ENCODE data around the gene FTSJ1. TPM values are rescaled to one million over a fixed set of nuclear protein-coding genes. Genes with fewer than 3 reads are reported as not detected.
A peak's percentile ranks its signal among the peaks of the same experiment; 100 is the strongest.

The FTSJ1 gene
- total and polyA plus RNA-seq, 2 of the 8 experiments (the other 6 are each of a cell fraction or from before 2014, with no cell fraction given): 62.4 to 80.4 TPM

DNA sequence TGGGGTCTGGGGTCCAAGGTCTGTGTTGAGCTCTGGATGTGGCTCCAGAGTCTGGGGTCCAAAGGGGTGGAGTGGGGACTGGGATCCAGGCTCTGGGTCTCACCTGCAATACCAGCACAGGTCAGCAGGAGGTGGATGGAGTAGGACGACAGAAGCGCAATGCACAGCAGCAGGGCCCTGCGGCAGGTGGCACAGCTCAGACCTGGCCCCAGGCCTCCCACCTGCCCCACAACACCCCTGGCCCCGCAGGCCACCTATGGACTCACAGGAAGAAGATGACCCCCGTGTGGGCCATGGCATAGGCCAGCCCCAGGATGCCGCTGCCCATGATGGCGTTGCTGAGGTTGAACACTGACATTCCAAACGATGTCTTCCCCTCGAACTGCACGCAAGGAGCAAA is 9.3 kb upstream of the FTSJ1 start (continued):
- TF ChIP-seq, protein P1, sequence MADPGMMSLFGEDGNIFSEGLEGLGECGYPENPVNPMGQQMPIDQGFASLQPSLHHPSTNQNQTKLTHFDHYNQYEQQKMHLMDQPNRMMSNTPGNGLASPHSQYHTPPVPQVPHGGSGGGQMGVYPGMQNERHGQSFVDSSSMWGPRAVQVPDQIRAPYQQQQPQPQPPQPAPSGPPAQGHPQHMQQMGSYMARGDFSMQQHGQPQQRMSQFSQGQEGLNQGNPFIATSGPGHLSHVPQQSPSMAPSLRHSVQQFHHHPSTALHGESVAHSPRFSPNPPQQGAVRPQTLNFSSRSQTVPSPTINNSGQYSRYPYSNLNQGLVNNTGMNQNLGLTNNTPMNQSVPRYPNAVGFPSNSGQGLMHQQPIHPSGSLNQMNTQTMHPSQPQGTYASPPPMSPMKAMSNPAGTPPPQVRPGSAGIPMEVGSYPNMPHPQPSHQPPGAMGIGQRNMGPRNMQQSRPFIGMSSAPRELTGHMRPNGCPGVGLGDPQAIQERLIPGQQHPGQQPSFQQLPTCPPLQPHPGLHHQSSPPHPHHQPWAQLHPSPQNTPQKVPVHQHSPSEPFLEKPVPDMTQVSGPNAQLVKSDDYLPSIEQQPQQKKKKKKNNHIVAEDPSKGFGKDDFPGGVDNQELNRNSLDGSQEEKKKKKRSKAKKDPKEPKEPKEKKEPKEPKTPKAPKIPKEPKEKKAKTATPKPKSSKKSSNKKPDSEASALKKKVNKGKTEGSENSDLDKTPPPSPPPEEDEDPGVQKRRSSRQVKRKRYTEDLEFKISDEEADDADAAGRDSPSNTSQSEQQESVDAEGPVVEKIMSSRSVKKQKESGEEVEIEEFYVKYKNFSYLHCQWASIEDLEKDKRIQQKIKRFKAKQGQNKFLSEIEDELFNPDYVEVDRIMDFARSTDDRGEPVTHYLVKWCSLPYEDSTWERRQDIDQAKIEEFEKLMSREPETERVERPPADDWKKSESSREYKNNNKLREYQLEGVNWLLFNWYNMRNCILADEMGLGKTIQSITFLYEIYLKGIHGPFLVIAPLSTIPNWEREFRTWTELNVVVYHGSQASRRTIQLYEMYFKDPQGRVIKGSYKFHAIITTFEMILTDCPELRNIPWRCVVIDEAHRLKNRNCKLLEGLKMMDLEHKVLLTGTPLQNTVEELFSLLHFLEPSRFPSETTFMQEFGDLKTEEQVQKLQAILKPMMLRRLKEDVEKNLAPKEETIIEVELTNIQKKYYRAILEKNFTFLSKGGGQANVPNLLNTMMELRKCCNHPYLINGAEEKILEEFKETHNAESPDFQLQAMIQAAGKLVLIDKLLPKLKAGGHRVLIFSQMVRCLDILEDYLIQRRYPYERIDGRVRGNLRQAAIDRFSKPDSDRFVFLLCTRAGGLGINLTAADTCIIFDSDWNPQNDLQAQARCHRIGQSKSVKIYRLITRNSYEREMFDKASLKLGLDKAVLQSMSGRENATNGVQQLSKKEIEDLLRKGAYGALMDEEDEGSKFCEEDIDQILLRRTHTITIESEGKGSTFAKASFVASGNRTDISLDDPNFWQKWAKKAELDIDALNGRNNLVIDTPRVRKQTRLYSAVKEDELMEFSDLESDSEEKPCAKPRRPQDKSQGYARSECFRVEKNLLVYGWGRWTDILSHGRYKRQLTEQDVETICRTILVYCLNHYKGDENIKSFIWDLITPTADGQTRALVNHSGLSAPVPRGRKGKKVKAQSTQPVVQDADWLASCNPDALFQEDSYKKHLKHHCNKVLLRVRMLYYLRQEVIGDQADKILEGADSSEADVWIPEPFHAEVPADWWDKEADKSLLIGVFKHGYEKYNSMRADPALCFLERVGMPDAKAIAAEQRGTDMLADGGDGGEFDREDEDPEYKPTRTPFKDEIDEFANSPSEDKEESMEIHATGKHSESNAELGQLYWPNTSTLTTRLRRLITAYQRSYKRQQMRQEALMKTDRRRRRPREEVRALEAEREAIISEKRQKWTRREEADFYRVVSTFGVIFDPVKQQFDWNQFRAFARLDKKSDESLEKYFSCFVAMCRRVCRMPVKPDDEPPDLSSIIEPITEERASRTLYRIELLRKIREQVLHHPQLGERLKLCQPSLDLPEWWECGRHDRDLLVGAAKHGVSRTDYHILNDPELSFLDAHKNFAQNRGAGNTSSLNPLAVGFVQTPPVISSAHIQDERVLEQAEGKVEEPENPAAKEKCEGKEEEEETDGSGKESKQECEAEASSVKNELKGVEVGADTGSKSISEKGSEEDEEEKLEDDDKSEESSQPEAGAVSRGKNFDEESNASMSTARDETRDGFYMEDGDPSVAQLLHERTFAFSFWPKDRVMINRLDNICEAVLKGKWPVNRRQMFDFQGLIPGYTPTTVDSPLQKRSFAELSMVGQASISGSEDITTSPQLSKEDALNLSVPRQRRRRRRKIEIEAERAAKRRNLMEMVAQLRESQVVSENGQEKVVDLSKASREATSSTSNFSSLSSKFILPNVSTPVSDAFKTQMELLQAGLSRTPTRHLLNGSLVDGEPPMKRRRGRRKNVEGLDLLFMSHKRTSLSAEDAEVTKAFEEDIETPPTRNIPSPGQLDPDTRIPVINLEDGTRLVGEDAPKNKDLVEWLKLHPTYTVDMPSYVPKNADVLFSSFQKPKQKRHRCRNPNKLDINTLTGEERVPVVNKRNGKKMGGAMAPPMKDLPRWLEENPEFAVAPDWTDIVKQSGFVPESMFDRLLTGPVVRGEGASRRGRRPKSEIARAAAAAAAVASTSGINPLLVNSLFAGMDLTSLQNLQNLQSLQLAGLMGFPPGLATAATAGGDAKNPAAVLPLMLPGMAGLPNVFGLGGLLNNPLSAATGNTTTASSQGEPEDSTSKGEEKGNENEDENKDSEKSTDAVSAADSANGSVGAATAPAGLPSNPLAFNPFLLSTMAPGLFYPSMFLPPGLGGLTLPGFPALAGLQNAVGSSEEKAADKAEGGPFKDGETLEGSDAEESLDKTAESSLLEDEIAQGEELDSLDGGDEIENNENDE (IDR thresholded peaks at IDR 0.05; ENCODE audit: insufficient replicate concordance, low read length): no peak
- no peak for TF ChIP-seq HDAC2 (IDR thresholded peaks at IDR 0.05; ENCODE audit: borderline replicate concordance in 1 of 2, low read depth in 2 of 2, low read length in 2 of 2)
- TF ChIP-seq JUND (IDR thresholded peaks at IDR 0.05; ENCODE audit: low read length): no peak
- no peak for TF ChIP-seq TAF1 (IDR thresholded peaks at IDR 0.05; ENCODE audit: low read depth, low read length)
- TF ChIP-seq RAD21 (IDR thresholded peaks at IDR 0.05 in 1 of 2, conservative IDR thresholded peaks at IDR 0.05 in 1 of 2; ENCODE audit: low read depth in 2 of 2, low read length in 2 of 2): peak; percentile 13 to 41; a peak in 3 of 4 replicates
- no peak for TF ChIP-seq TEAD4 (IDR thresholded peaks at IDR 0.05; ENCODE audit: low read depth, low read length)
- TF ChIP-seq CHD2 (IDR thresholded peaks at IDR 0.05; ENCODE audit: low read length): no peak
- no peak for TF ChIP-seq SIRT6 (IDR thresholded peaks at IDR 0.05; ENCODE audit: low read length)
- TF ChIP-seq, protein P2, sequence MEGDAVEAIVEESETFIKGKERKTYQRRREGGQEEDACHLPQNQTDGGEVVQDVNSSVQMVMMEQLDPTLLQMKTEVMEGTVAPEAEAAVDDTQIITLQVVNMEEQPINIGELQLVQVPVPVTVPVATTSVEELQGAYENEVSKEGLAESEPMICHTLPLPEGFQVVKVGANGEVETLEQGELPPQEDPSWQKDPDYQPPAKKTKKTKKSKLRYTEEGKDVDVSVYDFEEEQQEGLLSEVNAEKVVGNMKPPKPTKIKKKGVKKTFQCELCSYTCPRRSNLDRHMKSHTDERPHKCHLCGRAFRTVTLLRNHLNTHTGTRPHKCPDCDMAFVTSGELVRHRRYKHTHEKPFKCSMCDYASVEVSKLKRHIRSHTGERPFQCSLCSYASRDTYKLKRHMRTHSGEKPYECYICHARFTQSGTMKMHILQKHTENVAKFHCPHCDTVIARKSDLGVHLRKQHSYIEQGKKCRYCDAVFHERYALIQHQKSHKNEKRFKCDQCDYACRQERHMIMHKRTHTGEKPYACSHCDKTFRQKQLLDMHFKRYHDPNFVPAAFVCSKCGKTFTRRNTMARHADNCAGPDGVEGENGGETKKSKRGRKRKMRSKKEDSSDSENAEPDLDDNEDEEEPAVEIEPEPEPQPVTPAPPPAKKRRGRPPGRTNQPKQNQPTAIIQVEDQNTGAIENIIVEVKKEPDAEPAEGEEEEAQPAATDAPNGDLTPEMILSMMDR (IDR thresholded peaks at IDR 0.05; ENCODE audit: control extremely low read depth in 1 of 3, insufficient read depth in 1 of 3, low read depth in 1 of 3, low read length in 3 of 3): peak in 2 of 3 experiments; percentile 23 to 51; a peak in 2 of 4 replicates

All from H1 (cell line).